ENCODE results near the gene NT5DC1.
"Not testable (repeated sequence)": the region's sequence is repeated elsewhere in the genome, so short reads cannot be mapped to it uniquely, and the experiment has no call there.

The NT5DC1 gene

GRCh38 chr6:116094041-116094440 lies 6.6 kb upstream of the NT5DC1 start:
- no peak for DNase-seq

GRCh38 chr6:116096048-116096759 lies 4.4 kb upstream of the NT5DC1 start:
- not testable (repeated sequence) for DNase-seq

- no peak for DNase-seq
These were observed 3.5 kb upstream of the NT5DC1 start for GRCh38 chr6:116096979-116097816.

- DNase-seq: no peak
These were observed 1.6 kb upstream of the NT5DC1 start for GRCh38 chr6:116099036-116099435.

GRCh38 chr6:116101302-116101718 lies 657 bp downstream of the NT5DC1 start:
- DNase-seq: no peak

GRCh38 chr6:116101790-116102189 lies 1.1 kb downstream of the NT5DC1 start:
- DNase-seq: no peak

- DNase-seq: no peak
These were observed 2.2 kb downstream of the NT5DC1 start for GRCh38 chr6:116102873-116103272.

GRCh38 chr6:116104636-116105035 lies 4.0 kb downstream of the NT5DC1 start:
- DNase-seq: no peak

- DNase-seq: no peak
These were observed 4.6 kb downstream of the NT5DC1 start for GRCh38 chr6:116105247-116105646.

GRCh38 chr6:116106146-116106545 lies 5.5 kb downstream of the NT5DC1 start:
- no peak for DNase-seq

GRCh38 chr6:116108836-116109235 lies 8.2 kb downstream of the NT5DC1 start:
- no peak for DNase-seq

- DNase-seq: peak; percentile 38
These were observed 11.2 kb downstream of the NT5DC1 start for GRCh38 chr6:116111552-116112528.

- no peak for DNase-seq
These were observed 12.7 kb downstream of the NT5DC1 start for GRCh38 chr6:116113386-116113785.

- no peak for DNase-seq
These were observed 15.1 kb downstream of the NT5DC1 start for GRCh38 chr6:116115781-116116180.

- DNase-seq: peak; percentile 35
These were observed 18.0 kb downstream of the NT5DC1 start for GRCh38 chr6:116118608-116119007.

GRCh38 chr6:116120430-116120829 lies 19.8 kb downstream of the NT5DC1 start:
- DNase-seq: no peak

- no peak for DNase-seq
These were observed 25.4 kb downstream of the NT5DC1 start, which contains the start of gene COL10A1 for GRCh38 chr6:116126032-116126431. TSS of gene COL10A1 (minus strand) at chr6:116126132. CDS start at chr6:116125492, 640 bp downstream.

- no peak for DNase-seq
These were observed 27.3 kb downstream of the NT5DC1 start for GRCh38 chr6:116127771-116128493.

GRCh38 chr6:116133453-116133852 lies 32.8 kb downstream of the NT5DC1 start:
- DNase-seq: no peak

- peak; percentile 8 for DNase-seq
These were observed 35.7 kb downstream of the NT5DC1 start for GRCh38 chr6:116136373-116136772.

- peak; percentile 71 for DNase-seq
These were observed 36.3 kb downstream of the NT5DC1 start for GRCh38 chr6:116136933-116137340.

GRCh38 chr6:116139917-116140316 lies 39.3 kb downstream of the NT5DC1 start:
- no peak for DNase-seq

Data from activated CD4-positive, alpha-beta T cell treated with anti-CD3 and anti-CD28 coated beads, Interleukin-2, amount 50 U/mL, for 16 hours (primary cell).